ENCODE data around the gene PPT2. TPM values are rescaled to one million over a fixed set of nuclear protein-coding genes. Genes with fewer than 3 reads are reported as not detected.

PPT2 gene
- polyA plus RNA-seq, 2 of the 4 experiments (the other 2 are of a cell fraction), result 9.3 to 11.7 TPM

DNA sequence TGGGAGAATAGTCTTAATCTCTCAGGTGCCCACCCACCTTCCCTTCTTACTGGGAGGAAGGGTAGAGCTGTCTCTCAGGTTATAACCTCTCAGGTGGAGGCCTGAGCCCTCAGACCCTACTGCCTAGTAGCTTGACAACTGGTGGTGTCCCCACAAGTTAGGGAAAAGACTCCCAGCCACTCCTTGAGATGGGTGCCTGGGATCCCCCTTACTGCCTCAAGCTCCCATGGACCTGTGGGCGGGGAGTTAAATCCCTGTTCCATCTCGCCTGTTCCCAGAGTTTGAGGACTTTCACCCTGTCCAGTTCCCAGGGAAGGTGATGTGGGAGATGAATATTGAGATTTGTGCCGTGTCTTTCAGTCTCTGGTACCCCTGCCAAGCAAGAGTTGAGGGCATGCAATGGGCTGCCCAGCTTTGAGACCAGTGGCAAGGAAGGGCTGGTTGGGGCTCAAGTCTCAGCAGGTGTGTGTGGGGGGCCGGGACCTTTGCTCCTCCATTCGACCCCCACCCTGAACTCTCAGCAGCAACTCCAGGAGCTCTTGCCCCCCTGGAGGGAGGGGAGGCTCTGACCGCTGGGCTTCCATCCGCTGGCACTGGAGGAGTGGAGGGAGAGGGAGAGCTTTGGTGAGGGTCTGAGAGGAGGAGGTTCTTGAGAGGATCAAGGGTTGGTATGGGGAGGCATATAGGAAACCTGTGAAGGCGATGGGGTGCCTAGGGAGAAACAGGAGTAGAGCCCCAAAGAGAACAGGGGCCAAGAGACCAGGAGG lies 37.2 kb downstream of the PPT2 start:
- peak overlapping the region; percentile 99 to 100 for H3K27ac ChIP-seq
- ATAC-seq, result no peak
- no peaks in the 10 kb centered on the region for H3K9me3 ChIP-seq
- FAIRE-seq, result no peak
- TF ChIP-seq MAZ (IDR thresholded peaks at IDR 0.05; ENCODE audit: borderline replicate concordance, low read depth, low read length) (no peak), JUN (IDR thresholded peaks at IDR 0.05) (no peak), RFX5 (IDR thresholded peaks at IDR 0.05) (no peak), ELK1 (IDR thresholded peaks at IDR 0.05; ENCODE audit: low read depth, low read length) (no peak), MAFK (IDR thresholded peaks at IDR 0.05; ENCODE audit: partially characterized antibody) (no peak), ZSCAN20 (CRISPR knock-in tag; IDR thresholded peaks at IDR 0.05) (no peak), SREBF2 (IDR thresholded peaks at IDR 0.05) (no peak), POLR2A (IDR thresholded peaks at IDR 0.05; ENCODE audit: low read length) (no peak), ZC3H11A (IDR thresholded peaks at IDR 0.05) (no peak)
- TF ChIP-seq, protein P1, sequence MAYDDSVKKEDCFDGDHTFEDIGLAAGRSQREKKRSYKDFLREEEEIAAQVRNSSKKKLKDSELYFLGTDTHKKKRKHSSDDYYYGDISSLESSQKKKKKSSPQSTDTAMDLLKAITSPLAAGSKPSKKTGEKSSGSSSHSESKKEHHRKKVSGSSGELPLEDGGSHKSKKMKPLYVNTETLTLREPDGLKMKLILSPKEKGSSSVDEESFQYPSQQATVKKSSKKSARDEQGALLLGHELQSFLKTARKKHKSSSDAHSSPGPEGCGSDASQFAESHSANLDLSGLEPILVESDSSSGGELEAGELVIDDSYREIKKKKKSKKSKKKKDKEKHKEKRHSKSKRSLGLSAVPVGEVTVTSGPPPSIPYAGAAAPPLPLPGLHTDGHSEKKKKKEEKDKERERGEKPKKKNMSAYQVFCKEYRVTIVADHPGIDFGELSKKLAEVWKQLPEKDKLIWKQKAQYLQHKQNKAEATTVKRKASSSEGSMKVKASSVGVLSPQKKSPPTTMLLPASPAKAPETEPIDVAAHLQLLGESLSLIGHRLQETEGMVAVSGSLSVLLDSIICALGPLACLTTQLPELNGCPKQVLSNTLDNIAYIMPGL (CRISPR knock-in tag; IDR thresholded peaks at IDR 0.05; ENCODE audit: borderline replicate concordance), result no peak
- peaks cover 32% of the 10 kb centered on the region for H3K4me1 ChIP-seq
- H3K4me2 ChIP-seq, result peak overlapping the region; percentile 99
- DNase-seq (ENCODE audit: low read depth in 1 of 2, low spot score in 1 of 2), result no peak
- WGBS (ENCODE audit: missing lambda C conversion rate), result 78% methylated on average over 6 of the region's 8 CpGs
- peak overlapping the region; percentile 94 for H3K4me3 ChIP-seq
- CTCF ChIA-PET, result interaction anchor here (0.8 to 1.4 kb wide), 4 partner anchors 14 to 72 kb away, joined by 3 to 6 read pairs (median 3); no protein-coding TSS in a partner anchor
- POLR2A ChIA-PET, result interaction anchor here (1.3 kb wide), 1 partner anchor 14 kb away, joined by 5 read pairs; no protein-coding TSS in a partner anchor

GRCh38 chr6:32191696-32192607 lies 38.0 kb downstream of the PPT2 start:
- Histone ChIP-seq H3K9me3 (no peaks in the 10 kb centered on the region), H3K27ac (peak overlapping the region; percentile 30 to 100; a peak in 4 of 6 replicates), H3K4me2 (peak overlapping the region; percentile 23; the same call in 1 of the 3 replicates), H3K4me3 (no peak overlapping the region), H3K4me1 (peaks cover 33% of the 10 kb centered on the region)
- DNase-seq (ENCODE audit: low read depth in 1 of 2, low spot score in 1 of 2), result no peak
- ATAC-seq, result no peak
- no peak for FAIRE-seq
- TF ChIP-seq BCL3 (IDR thresholded peaks at IDR 0.05) (no peak), CEBPB (IDR thresholded peaks at IDR 0.05) (no peak), ELK1 (IDR thresholded peaks at IDR 0.05; ENCODE audit: low read depth, low read length) (no peak), POLR2AphosphoS2 (conservative IDR thresholded peaks at IDR 0.05; ENCODE audit: low read length) (no peak), HEYL (CRISPR knock-in tag; IDR thresholded peaks at IDR 0.05) (no peak), PHF8 (IDR thresholded peaks at IDR 0.05; ENCODE audit: borderline replicate concordance, low read depth) (no peak), KDM5A (IDR thresholded peaks at IDR 0.05) (no peak)
- TF ChIP-seq, protein P2, sequence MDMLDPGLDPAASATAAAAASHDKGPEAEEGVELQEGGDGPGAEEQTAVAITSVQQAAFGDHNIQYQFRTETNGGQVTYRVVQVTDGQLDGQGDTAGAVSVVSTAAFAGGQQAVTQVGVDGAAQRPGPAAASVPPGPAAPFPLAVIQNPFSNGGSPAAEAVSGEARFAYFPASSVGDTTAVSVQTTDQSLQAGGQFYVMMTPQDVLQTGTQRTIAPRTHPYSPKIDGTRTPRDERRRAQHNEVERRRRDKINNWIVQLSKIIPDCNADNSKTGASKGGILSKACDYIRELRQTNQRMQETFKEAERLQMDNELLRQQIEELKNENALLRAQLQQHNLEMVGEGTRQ (IDR thresholded peaks at IDR 0.05), result no peak
- 83% methylated on average over 15 of the region's 15 CpGs for WGBS (ENCODE audit: missing lambda C conversion rate)
- ChIA-PET POLR2A (no interaction called here), CTCF (interaction anchor here (0.6 to 2.3 kb wide), 5 partner anchors 38 to 165 kb away, joined by 3 to 10 read pairs (median 4); no protein-coding TSS in a partner anchor)

Measured in A549 (cell line).